ENCODE measurements around the gene KLHL33.

GRCh38 chr14:20469242-20469889, 33.4 kb upstream of the KLHL33 start, which contains the start of gene PNP:
- TF ChIP-seq CTCF (IDR thresholded peaks at IDR 0.05), result no peak
- TF ChIP-seq POLR2A (IDR thresholded peaks at IDR 0.05; ENCODE audit: low read depth), result peak; percentile 86
- no peak for TF ChIP-seq EP300 (IDR thresholded peaks at IDR 0.05)

All from esophagus muscularis mucosa (tissue), 4 donors.